H9 (cell line): ENCODE measurements around the gene PGM2. TPM values are rescaled to one million over a fixed set of nuclear protein-coding genes. Genes with fewer than 3 reads are reported as not detected.

Source experiments
- DNase-seq: peaks from one replicate; pipeline ENCODE4 v3.0.0-alpha.2; 2017
- H2AFZ ChIP-seq: one replicate; pipeline ENCODE4 v1.6.1; 2013; ENCODE audit warnings: mild to moderate bottlenecking, low read length, control low read depth, moderate library complexity
- H2AK5ac ChIP-seq: 2 replicates; pipeline ENCODE4 v1.6.1; 2013; ENCODE audit warnings: low read length, control low read depth, mixed read lengths; ENCODE audit not compliant: insufficient read length
- H2BK120ac ChIP-seq: one replicate; pipeline ENCODE4 v1.6.1; 2013; ENCODE audit warnings: low read depth, mild to moderate bottlenecking, low read length, control low read depth, inconsistent platforms; ENCODE audit not compliant: poor library complexity, severe bottlenecking
- H2BK12ac ChIP-seq: 2 replicates; pipeline ENCODE4 v1.6.1; 2013; ENCODE audit warnings: low read length, control low read depth, mixed read lengths, low read depth; ENCODE audit not compliant: insufficient read length
- H2BK15ac ChIP-seq: 2 replicates; pipeline ENCODE4 v1.6.1; 2013; ENCODE audit warnings: low read depth, low read length, control low read depth
- H2BK20ac ChIP-seq: one replicate; pipeline ENCODE4 v1.6.1; 2013; ENCODE audit warnings: low read depth, mild to moderate bottlenecking, low read length, control low read depth, inconsistent platforms; ENCODE audit not compliant: poor library complexity, severe bottlenecking
- H2BK5ac ChIP-seq: 2 replicates; pipeline ENCODE4 v1.6.1; 2013; ENCODE audit warnings: low read length, control low read depth, mixed read lengths; ENCODE audit not compliant: insufficient read length
- H3K14ac ChIP-seq: 2 replicates; pipeline ENCODE4 v1.6.1; 2013; ENCODE audit warnings: low read length, control low read depth; ENCODE audit not compliant: insufficient read depth
- H3K18ac ChIP-seq: 2 replicates; pipeline ENCODE4 v1.6.1; 2013; ENCODE audit warnings: low read depth, mild to moderate bottlenecking, mixed read lengths, low read length, control low read depth; ENCODE audit not compliant: insufficient read length
- H3K23ac ChIP-seq: 2 replicates; pipeline ENCODE4 v1.6.1; 2013; ENCODE audit warnings: low read length, control low read depth, mixed read lengths, low read depth; ENCODE audit not compliant: insufficient read length
- H3K23me2 ChIP-seq: 2 replicates; pipeline ENCODE4 v1.6.1; 2013; ENCODE audit warnings: low read depth, mild to moderate bottlenecking, mixed read lengths, low read length, control low read depth; ENCODE audit not compliant: insufficient read length, poor library complexity, severe bottlenecking
- H3K27ac ChIP-seq: 2 replicates; pipeline ENCODE4 v1.5.1; 2013; ENCODE audit warnings: low read length, control low read depth, mixed read lengths, low read depth; ENCODE audit not compliant: insufficient read length
- H3K27me3 ChIP-seq: 2 replicates; pipeline ENCODE4 v1.6.1; 2013; ENCODE audit warnings: low read length, control low read depth, inconsistent platforms; ENCODE audit not compliant: insufficient read depth
- H3K4ac ChIP-seq: 2 replicates; pipeline ENCODE4 v1.6.1; 2013; ENCODE audit warnings: low read depth, mild to moderate bottlenecking, control low read depth, inconsistent platforms, low read length, moderate library complexity
- H3K4me1 ChIP-seq: 2 replicates; pipeline ENCODE4 v1.6.1; 2013; ENCODE audit warnings: low read length, control low read depth, inconsistent platforms; ENCODE audit not compliant: insufficient read depth
- H3K4me2 ChIP-seq: 2 replicates; pipeline ENCODE4 v1.6.1; 2013; ENCODE audit warnings: low read length, control low read depth, mixed read lengths; ENCODE audit not compliant: insufficient read length, insufficient read depth
- H3K56ac ChIP-seq: 2 replicates; pipeline ENCODE4 v1.6.1; 2013; ENCODE audit warnings: low read depth, mild to moderate bottlenecking, mixed read lengths, low read length, control low read depth; ENCODE audit not compliant: insufficient read length
- H3K79me1 ChIP-seq: 2 replicates; pipeline ENCODE4 v1.6.1; 2013; ENCODE audit warnings: low read depth, mild to moderate bottlenecking, moderate library complexity, low read length, control low read depth, inconsistent platforms; ENCODE audit not compliant: insufficient read depth, poor library complexity, severe bottlenecking
- H3K79me2 ChIP-seq: 2 replicates; pipeline ENCODE4 v1.6.1; 2013; ENCODE audit warnings: low read length, control low read depth, inconsistent platforms; ENCODE audit not compliant: insufficient read depth
- H3K9ac ChIP-seq: 2 replicates; pipeline ENCODE4 v1.6.1; 2013; ENCODE audit warnings: low read length, control low read depth, mixed read lengths; ENCODE audit not compliant: insufficient read length; ENCODE audit errors: extremely low read depth
- H3K9me3 ChIP-seq: one replicate; pipeline ENCODE4 v1.6.1; 2013; ENCODE audit warnings: low read depth, low read length, inconsistent platforms; ENCODE audit not compliant: control insufficient read depth
- H3T11ph ChIP-seq: one replicate; pipeline ENCODE4 v1.6.1; 2013; ENCODE audit warnings: mild to moderate bottlenecking, low read length, control low read depth, inconsistent platforms
- H4K20me1 ChIP-seq: one replicate; pipeline ENCODE4 v1.6.1; 2013; ENCODE audit not compliant: control insufficient read depth, insufficient read length, insufficient read depth
- H4K5ac ChIP-seq: 2 replicates; pipeline ENCODE4 v1.6.1; 2013; ENCODE audit warnings: low read depth, mild to moderate bottlenecking, mixed read lengths, low read length, control low read depth; ENCODE audit not compliant: insufficient read length
- H4K8ac ChIP-seq: replicated peaks from 2 replicates; pipeline ENCODE4 v1.6.1; 2013; ENCODE audit warnings: low read length, control low read depth, mixed read lengths, low read depth; ENCODE audit not compliant: insufficient read length
- H4K91ac ChIP-seq: 2 replicates; pipeline ENCODE4 v1.6.1; 2013; ENCODE audit warnings: low read depth, mild to moderate bottlenecking, moderate library complexity, mixed read lengths, low read length, control low read depth; ENCODE audit not compliant: insufficient read length
- H3K27ac Mint-ChIP-seq, 3 experiments: 2 replicates in 2 of 3; 3 replicates in 1 of 3; pipeline ENCODE4 v1.8.0; 2020 to 2021; ENCODE audit warnings: mixed read lengths in 3 of 3, mild to moderate bottlenecking in 1 of 3, moderate library complexity in 1 of 3
- H3K27me3 Mint-ChIP-seq: 2 replicates; pipeline ENCODE4 v1.8.0; 2021; ENCODE audit warnings: low read depth, mild to moderate bottlenecking, moderate library complexity, mixed read lengths
- H3K36me3 Mint-ChIP-seq, 3 experiments: 2 replicates in 2 of 3; 3 replicates in 1 of 3; pipeline ENCODE4 v1.8.0; 2020 to 2021; ENCODE audit warnings: low read depth in 3 of 3, mixed read lengths in 3 of 3; ENCODE audit not compliant: insufficient read depth in 1 of 3
- H3K4me1 Mint-ChIP-seq, 2 experiments: 2 replicates each; pipeline ENCODE4 v1.8.0; 2020; ENCODE audit warnings: mixed read lengths in 2 of 2
- H3K4me3 Mint-ChIP-seq, 2 experiments: 2 replicates in 1 of 2; 3 replicates in 1 of 2; pipeline ENCODE4 v1.8.0; 2020 to 2021; ENCODE audit warnings: mild to moderate bottlenecking in 2 of 2, mixed read lengths in 2 of 2, moderate library complexity in 1 of 2
- H3K9me3 Mint-ChIP-seq, 2 experiments: 2 replicates in 1 of 2; 3 replicates in 1 of 2; pipeline ENCODE4 v1.8.0; 2020; ENCODE audit warnings: mild to moderate bottlenecking in 2 of 2, mixed read lengths in 2 of 2, moderate library complexity in 1 of 2
- WGBS: extraction: QIAGEN DNeasy Blood & Tissue Kit; methylation state at CpG from one replicate; pipeline ENCODE4 v1.1.7; 2013; ENCODE audit warnings: missing lambda C conversion rate, low lambda C conversion rate, mixed read lengths; ENCODE audit not compliant: insufficient read length; ENCODE audit errors: extremely low coverage; 5-methylcytosine and 5-hydroxymethylcytosine counted together
- total RNA-seq: library from RNA; stranded (reverse); gene quantifications from 2 replicates; pipeline ENCODE4 v1.2.1, GENCODE V29; 2021
- TF ChIP-seq, protein P1 (sequence below): fragments of 200-600 bp; sonication (generic); conservative IDR thresholded peaks from 3 replicates; pipeline ENCODE4 v1.8.0; 2021; ENCODE audit warnings: antibody characterized with exemption, mild to moderate bottlenecking

PGM2 gene
- total RNA-seq, 1 experiment from 2014 or later, result 26.6 TPM

DNA sequence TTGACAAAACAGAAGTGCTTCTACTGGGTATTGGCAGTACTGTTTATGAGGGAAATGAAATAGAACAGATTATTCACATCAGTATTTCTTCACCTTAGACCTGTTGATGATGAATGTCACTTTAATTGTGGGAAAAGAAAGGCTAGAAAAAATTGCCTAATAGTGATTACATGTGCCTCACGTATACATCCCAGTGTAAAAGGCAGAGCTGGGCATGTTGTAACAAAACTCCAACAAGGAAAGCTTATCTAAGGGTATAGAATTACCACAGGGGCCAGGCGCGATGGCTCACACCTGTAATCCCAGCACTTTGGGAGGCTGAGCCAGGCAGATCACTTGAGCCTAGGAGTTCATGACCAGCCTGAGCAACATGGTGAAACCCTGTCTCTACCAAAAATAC lies 4.2 kb downstream of the PGM2 start:
- Histone ChIP-seq H3K4ac (no peak overlapping the region), H2AK5ac (no peak overlapping the region), H2BK12ac (no peak overlapping the region), H3K79me2 (no peaks in the 10 kb centered on the region), H2AFZ (no peak overlapping the region), H3K14ac (no peak overlapping the region), H4K5ac (no peak overlapping the region), H2BK120ac (no peak overlapping the region), H3K79me1 (no peaks in the 10 kb centered on the region), H3K27ac (no peak overlapping the region), H4K20me1 (no peaks in the 10 kb centered on the region), H3K4me1 (no peaks in the 10 kb centered on the region), H2BK5ac (no peak overlapping the region), H3K4me2 (no peak overlapping the region), H4K8ac (no peak overlapping the region), H2BK15ac (no peak overlapping the region), H3K9me3 (no peaks in the 10 kb centered on the region), H3K18ac (no peak overlapping the region), H3K9ac (no peak overlapping the region), H2BK20ac (no peak overlapping the region), H3K23ac (no peak overlapping the region), H3K27me3 (no peaks in the 10 kb centered on the region; the same call in 1 of the 2 replicates), H3T11ph (no peak overlapping the region), H4K91ac (no peak overlapping the region), H3K23me2 (peaks cover 15% of the 10 kb centered on the region), H3K56ac (no peak overlapping the region)
- Mint-ChIP-seq H3K27me3 (peaks cover 10% of the 10 kb centered on the region), H3K4me3 (no peak overlapping the region), H3K36me3 (peaks cover 15 to 33% (median 30%) of the 10 kb centered on the region in 3 experiments; a peak in 6 of 7 replicates), H3K9me3 (no peaks in the 10 kb centered on the region; a peak in 1 of 5 replicates), H3K27ac (no peak overlapping the region), H3K4me1 (peaks cover 16 to 17% of the 10 kb centered on the region in 2 experiments)
- TF ChIP-seq, protein P1, sequence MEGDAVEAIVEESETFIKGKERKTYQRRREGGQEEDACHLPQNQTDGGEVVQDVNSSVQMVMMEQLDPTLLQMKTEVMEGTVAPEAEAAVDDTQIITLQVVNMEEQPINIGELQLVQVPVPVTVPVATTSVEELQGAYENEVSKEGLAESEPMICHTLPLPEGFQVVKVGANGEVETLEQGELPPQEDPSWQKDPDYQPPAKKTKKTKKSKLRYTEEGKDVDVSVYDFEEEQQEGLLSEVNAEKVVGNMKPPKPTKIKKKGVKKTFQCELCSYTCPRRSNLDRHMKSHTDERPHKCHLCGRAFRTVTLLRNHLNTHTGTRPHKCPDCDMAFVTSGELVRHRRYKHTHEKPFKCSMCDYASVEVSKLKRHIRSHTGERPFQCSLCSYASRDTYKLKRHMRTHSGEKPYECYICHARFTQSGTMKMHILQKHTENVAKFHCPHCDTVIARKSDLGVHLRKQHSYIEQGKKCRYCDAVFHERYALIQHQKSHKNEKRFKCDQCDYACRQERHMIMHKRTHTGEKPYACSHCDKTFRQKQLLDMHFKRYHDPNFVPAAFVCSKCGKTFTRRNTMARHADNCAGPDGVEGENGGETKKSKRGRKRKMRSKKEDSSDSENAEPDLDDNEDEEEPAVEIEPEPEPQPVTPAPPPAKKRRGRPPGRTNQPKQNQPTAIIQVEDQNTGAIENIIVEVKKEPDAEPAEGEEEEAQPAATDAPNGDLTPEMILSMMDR, result no peak
- no CpG with 5 or more reads among the region's 3 CpGs for WGBS
- DNase-seq, result no peak
